Measurements from ENCODE around the gene TMEM234. TPM values are rescaled to one million over a fixed set of nuclear protein-coding genes. Genes with fewer than 3 reads are reported as not detected.

TMEM234 gene
- total and polyA plus RNA-seq, 10 of the 15 experiments (the other 5 are each of a cell fraction or from before 2014, with no cell fraction given): 2.9 to 10.9 (median 6.4) TPM

DNA sequence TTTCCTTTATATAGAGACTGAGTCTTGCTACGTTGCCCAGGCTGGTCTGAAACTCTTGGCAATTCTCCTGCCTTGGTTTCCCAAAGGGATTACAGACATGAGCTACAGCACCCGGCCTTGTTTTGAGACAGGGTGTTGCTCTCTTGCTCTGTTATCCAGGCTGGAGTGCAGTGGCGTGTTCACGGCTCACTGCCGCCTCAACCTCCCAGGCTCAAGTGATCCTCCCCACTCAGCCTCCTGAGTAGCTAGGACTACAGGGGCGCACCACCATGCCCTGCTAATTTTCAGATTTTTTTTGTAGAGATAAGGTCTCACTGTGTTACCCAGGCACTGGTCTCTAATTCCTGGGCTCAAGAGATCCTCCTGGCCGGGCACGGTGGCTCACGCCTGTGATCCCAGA is 43.7 kb upstream of the TMEM234 start:
- POLR2A ChIA-PET: interaction anchor here (0.6 to 2.0 kb wide), 4 partner anchors 10 to 261 kb away, joined by 3 to 5 read pairs (median 3); partner anchors contain the start of gene LCK
- Histone ChIP-seq H3K27ac (ENCODE audit: control insufficient read depth, insufficient read depth) (no peak overlapping the region), H2AFZ (ENCODE audit: control insufficient read depth, low read depth, low read length) (no peak overlapping the region), H3K4me2 (ENCODE audit: control insufficient read depth, insufficient read depth) (no peak overlapping the region), H3K27me3 (replicated peaks in 1 of 2; ENCODE audit: control insufficient read depth in 2 of 2, insufficient read depth in 2 of 2, low read length in 1 of 2) (no peaks in the 10 kb centered on the region), H3K79me2 (ENCODE audit: control insufficient read depth, insufficient read depth, low read length) (peaks cover 20% of the 10 kb centered on the region), H3K4me3 (no peak overlapping the region), H3K9ac (ENCODE audit: control insufficient read depth, insufficient read depth, low read length) (no peak overlapping the region), H3K36me3 (ENCODE audit: control insufficient read depth in 2 of 2, insufficient read depth in 2 of 2, low read length in 1 of 2) (peaks cover 0 to 5% of the 10 kb centered on the region in 2 experiments; a peak in 1 of 4 replicates), H3K9me3 (replicated peaks; ENCODE audit: control insufficient read depth, insufficient read depth, low read length) (no peaks in the 10 kb centered on the region; the same call in 2 of the 3 replicates), H3K4me1 (ENCODE audit: control insufficient read depth, insufficient read depth, low read length) (peaks cover 27% of the 10 kb centered on the region), H4K20me1 (ENCODE audit: control insufficient read depth, insufficient read depth) (no peaks in the 10 kb centered on the region)
- SMC1A ChIA-PET (ENCODE audit: uncharacterized antibody, unreplicated experiment): interaction anchor here (1.4 to 1.9 kb wide), 2 partner anchors 17 to 25 kb away, joined by 3 to 5 read pairs; no protein-coding TSS in a partner anchor
- WGBS (ENCODE audit: insufficient coverage, insufficient replicate concordance, low lambda C conversion rate, missing lambda C conversion rate): 94% methylated on average over 9 of the region's 9 CpGs
- in situ Hi-C loops (cut with MboI): no loop called here
- no peak for ATAC-seq
- CTCF ChIA-PET: interaction anchor here (1.0 to 1.8 kb wide), 2 partner anchors 17 to 51 kb away, joined by 4 to 8 read pairs; no protein-coding TSS in a partner anchor
- DNase-seq (ENCODE audit: low read depth, low spot score): no peak
- FAIRE-seq: no peak
- intact Hi-C loops (cut with micrococcal nuclease; ENCODE audit: unreplicated experiment): no loop called here
- BruUV-seq (replicated peaks): no TSS peak
- TF ChIP-seq STAT1 (conservative IDR thresholded peaks at IDR 0.05): no peak
- TF ChIP-seq ELK1 (IDR thresholded peaks at IDR 0.05; ENCODE audit: low read depth, low read length): no peak
- no peak for TF ChIP-seq SMARCA5 (IDR thresholded peaks at IDR 0.05)
- TF ChIP-seq NFIC (IDR thresholded peaks at IDR 0.05; ENCODE audit: low read depth, low read length): no peak
- TF ChIP-seq DPF2 (IDR thresholded peaks at IDR 0.05): no peak
- TF ChIP-seq, protein P1, sequence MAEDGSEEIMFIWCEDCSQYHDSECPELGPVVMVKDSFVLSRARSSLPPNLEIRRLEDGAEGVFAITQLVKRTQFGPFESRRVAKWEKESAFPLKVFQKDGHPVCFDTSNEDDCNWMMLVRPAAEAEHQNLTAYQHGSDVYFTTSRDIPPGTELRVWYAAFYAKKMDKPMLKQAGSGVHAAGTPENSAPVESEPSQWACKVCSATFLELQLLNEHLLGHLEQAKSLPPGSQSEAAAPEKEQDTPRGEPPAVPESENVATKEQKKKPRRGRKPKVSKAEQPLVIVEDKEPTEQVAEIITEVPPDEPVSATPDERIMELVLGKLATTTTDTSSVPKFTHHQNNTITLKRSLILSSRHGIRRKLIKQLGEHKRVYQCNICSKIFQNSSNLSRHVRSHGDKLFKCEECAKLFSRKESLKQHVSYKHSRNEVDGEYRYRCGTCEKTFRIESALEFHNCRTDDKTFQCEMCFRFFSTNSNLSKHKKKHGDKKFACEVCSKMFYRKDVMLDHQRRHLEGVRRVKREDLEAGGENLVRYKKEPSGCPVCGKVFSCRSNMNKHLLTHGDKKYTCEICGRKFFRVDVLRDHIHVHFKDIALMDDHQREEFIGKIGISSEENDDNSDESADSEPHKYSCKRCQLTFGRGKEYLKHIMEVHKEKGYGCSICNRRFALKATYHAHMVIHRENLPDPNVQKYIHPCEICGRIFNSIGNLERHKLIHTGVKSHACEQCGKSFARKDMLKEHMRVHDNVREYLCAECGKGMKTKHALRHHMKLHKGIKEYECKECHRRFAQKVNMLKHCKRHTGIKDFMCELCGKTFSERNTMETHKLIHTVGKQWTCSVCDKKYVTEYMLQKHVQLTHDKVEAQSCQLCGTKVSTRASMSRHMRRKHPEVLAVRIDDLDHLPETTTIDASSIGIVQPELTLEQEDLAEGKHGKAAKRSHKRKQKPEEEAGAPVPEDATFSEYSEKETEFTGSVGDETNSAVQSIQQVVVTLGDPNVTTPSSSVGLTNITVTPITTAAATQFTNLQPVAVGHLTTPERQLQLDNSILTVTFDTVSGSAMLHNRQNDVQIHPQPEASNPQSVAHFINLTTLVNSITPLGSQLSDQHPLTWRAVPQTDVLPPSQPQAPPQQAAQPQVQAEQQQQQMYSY (CRISPR knock-in tag; IDR thresholded peaks at IDR 0.05): no peak
- TF ChIP-seq, protein P2, sequence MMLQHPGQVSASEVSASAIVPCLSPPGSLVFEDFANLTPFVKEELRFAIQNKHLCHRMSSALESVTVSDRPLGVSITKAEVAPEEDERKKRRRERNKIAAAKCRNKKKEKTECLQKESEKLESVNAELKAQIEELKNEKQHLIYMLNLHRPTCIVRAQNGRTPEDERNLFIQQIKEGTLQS (IDR thresholded peaks at IDR 0.05; ENCODE audit: borderline replicate concordance, extremely low read depth, low read depth, low read length): no peak
- TF ChIP-seq JUND (IDR thresholded peaks at IDR 0.05; ENCODE audit: low read depth, low read length): no peak
- RAD21 ChIA-PET (ENCODE audit: unreplicated experiment): no interaction called here

Data from GM12878 (cell line).